Gastroesophageal sphincter (tissue), 3 donors: ENCODE results near the gene DDX55.

ENCODE experiments used
- CTCF ChIP-seq, 4 experiments: fragments of 200-600 bp in 2 of 4; fragments of 450-650 bp in 2 of 4; sonication (generic) in 1 of 4; IDR thresholded peaks; one replicate each; pipeline ENCODE4 v1.5.1; 2017 to 2019; ENCODE audit warnings: antibody characterized with exemption in 4 of 4, mild to moderate bottlenecking in 2 of 4, moderate library complexity in 2 of 4
- EP300 ChIP-seq: sonication (generic); formaldehyde crosslinking; IDR thresholded peaks from one replicate; pipeline ENCODE4 v1.6.1; 2017; ENCODE audit warnings: antibody characterized with exemption, mild to moderate bottlenecking
- POLR2AphosphoS5 ChIP-seq: sonication (generic); formaldehyde crosslinking; IDR thresholded peaks from one replicate; pipeline ENCODE4 v1.6.1; 2017; ENCODE audit warnings: antibody characterized with exemption

GRCh38 chr12:123599310-123599709 lies 2.6 kb upstream of the DDX55 start:
- TF ChIP-seq CTCF (IDR thresholded peaks at IDR 0.05), result no peak
- no peak for TF ChIP-seq EP300
- TF ChIP-seq POLR2AphosphoS5, result no peak
